ENCODE measurements around the gene DHDDS. TPM values are rescaled to one million over a fixed set of nuclear protein-coding genes. Genes with fewer than 3 reads are reported as not detected.

The DHDDS gene
- total RNA-seq, 4 donors from 2014 or later: 67.1 to 146 (median 79.5) TPM

DNA sequence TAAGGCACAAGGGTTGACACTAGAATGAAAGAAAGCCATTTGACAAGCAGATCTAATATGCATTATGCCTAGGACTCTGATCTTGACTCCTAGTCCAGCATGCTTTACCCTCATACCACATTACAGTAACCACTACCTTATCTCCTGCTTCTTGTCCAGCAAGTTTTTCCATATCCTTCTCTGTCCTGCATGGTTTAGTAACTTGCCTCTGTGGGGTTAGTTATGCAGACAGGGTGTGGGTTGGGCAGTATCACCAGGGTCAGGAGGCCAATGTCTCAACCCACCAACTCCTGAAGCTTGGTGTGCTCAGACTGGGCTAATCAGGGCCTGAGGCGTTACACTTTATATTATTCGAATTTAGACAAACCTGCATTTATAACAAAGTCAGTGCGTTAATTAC is 18.8 kb downstream of the DHDDS start:
- TF ChIP-seq, protein P1, sequence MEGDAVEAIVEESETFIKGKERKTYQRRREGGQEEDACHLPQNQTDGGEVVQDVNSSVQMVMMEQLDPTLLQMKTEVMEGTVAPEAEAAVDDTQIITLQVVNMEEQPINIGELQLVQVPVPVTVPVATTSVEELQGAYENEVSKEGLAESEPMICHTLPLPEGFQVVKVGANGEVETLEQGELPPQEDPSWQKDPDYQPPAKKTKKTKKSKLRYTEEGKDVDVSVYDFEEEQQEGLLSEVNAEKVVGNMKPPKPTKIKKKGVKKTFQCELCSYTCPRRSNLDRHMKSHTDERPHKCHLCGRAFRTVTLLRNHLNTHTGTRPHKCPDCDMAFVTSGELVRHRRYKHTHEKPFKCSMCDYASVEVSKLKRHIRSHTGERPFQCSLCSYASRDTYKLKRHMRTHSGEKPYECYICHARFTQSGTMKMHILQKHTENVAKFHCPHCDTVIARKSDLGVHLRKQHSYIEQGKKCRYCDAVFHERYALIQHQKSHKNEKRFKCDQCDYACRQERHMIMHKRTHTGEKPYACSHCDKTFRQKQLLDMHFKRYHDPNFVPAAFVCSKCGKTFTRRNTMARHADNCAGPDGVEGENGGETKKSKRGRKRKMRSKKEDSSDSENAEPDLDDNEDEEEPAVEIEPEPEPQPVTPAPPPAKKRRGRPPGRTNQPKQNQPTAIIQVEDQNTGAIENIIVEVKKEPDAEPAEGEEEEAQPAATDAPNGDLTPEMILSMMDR (IDR thresholded peaks at IDR 0.05; ENCODE audit: low read depth): no peak

DNA sequence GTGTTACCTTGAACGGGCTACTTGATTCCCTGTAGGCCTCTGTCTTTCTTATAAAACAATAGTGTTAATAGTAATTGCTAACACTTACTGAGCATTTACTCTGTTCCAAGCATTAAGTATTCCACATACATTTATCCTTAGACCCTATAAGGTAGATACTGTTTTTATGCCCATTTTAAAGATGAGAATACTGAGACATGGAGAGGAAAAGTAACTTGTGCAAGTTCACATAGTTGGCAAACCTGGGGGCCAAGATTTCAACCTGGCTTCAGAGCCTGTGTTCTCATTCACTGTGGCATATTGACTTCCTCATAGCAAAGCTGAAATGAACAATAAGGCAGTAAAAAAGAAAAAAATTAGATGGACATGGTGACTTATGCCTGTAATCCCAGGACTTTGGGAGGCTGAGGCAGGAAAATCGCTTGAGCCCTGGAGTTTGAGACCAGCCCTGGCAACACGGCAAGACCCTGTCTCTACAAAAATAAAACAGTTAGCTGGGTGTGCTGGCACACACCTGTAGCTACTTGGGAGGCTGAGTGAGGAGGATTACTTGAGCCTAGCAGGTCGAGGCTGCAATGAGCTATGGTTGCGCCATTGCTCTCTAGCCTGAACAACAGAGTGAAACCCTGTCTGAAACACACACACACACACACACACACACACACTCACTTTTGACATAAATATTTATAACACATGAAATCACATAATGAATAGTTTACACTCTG is 20.5 kb downstream of the DHDDS start:
- TF ChIP-seq, protein P1 (IDR thresholded peaks at IDR 0.05; ENCODE audit: low read depth): no peak

- TF ChIP-seq, protein P1 (IDR thresholded peaks at IDR 0.05; ENCODE audit: low read depth): no peak
Observed at GRCh38 chr1:26459148-26459547, 27.0 kb downstream of the DHDDS start.

DNA sequence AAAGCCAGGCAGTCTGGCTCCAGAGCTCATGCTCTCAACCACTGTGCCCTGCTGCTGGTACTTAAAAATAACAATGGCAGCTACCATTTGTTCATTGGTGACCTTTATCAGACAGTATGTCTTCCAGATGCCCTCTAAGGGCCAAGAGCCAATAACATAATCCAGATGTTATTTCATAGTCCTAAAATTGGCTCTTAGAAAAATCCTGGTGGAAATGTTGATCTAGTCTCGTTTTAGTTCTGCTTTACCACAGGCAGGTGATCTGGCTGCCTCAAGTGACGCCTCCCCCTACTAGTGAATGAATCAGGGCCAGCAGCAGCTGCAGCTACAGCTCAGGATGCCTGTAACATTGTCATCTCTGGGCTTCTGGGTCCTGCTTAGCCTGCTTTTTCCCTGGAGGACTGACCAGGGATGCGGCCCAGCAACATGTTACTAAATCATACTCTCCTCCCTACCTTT is 27.5 kb downstream of the DHDDS start:
- TF ChIP-seq, protein P1 (IDR thresholded peaks at IDR 0.05; ENCODE audit: low read depth): no peak

- TF ChIP-seq, protein P1 (IDR thresholded peaks at IDR 0.05; ENCODE audit: low read depth): no peak
Observed at GRCh38 chr1:26468911-26469310, 36.8 kb downstream of the DHDDS start.

DNA sequence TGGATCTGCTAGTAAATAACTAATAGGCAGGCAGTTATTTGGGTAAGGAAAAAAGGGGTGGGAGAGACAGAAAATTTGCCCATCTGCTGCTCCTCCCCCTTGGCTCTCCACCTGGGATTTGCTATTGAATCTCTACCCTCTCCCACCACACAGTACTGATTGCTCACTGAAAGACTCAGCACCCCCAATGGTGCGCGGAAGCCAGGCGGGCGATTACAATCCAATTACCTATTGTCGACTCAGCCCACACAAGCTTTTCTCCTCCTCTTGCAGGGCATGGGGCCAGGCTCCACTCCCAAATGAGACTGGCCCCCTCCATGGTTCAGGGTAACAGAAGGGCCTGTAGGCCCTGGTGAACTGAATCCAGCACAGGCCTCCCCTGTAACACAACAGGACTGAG is 37.4 kb downstream of the DHDDS start:
- TF ChIP-seq, protein P1 (IDR thresholded peaks at IDR 0.05; ENCODE audit: low read depth): no peak

DNA sequence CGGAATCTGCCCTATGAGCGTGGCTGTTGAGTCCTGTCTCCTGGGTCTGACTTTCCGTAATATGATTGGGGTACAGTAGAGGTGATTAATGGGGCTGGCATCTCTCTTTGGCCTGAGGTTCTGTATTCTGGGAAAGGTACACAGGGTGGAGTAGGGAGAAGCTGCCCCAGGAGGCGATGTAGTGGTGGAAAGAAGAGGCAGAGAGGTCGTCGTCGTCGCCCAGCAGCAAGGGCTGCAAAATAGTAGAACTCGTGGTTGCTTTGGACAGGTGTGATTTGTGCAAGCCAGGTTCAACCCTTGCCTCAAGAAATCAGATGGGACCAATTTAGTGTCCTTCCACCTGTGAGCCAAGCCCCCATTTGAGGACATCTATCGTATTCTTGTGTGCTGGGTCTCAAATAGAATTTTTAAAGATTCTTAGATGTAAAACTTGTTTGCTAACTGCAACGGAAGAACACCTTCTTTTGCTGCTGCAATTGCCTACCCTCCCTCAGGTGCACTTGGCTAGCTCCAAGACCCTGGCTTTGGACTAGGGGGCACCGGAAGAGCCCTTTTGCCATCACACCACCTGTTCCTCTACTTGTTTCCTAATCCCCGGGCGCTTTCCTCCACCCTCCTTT is 38.9 kb downstream of the DHDDS start:
- TF ChIP-seq, protein P1 (IDR thresholded peaks at IDR 0.05; ENCODE audit: low read depth): no peak
